Osteoblast (primary cell): Measurements from ENCODE around the gene TRPV4. TPM values are rescaled to one million over a fixed set of nuclear protein-coding genes. Genes with fewer than 3 reads are reported as not detected.
A peak's percentile ranks its signal among the peaks of the same experiment; 100 is the strongest.
"Not testable (repeated sequence)": the region's sequence is repeated elsewhere in the genome, so short reads cannot be mapped to it uniquely, and the experiment has no call there.

Source experiments
- DNase-seq: peaks from one replicate; pipeline ENCODE4 v3.0.0; 2011; ENCODE audit warnings: low spot score, mixed read lengths; ENCODE audit not compliant: insufficient read length; ENCODE audit errors: missing footprints
- H2AFZ ChIP-seq: 2 replicates; pipeline ENCODE4 v1.6.0; 2011; ENCODE audit warnings: mild to moderate bottlenecking, low read length
- H3K27ac ChIP-seq: 2 replicates; pipeline ENCODE4 v1.5.1; 2011; ENCODE audit warnings: mild to moderate bottlenecking, low read depth, low read length, moderate library complexity
- H3K27me3 ChIP-seq: 2 replicates; pipeline ENCODE4 v1.6.0; 2012; ENCODE audit warnings: mild to moderate bottlenecking, control low read depth, inconsistent platforms, low read length, moderate library complexity; ENCODE audit not compliant: insufficient read depth
- H3K36me3 ChIP-seq: 2 replicates; pipeline ENCODE4 v1.5.1; 2011; ENCODE audit warnings: mild to moderate bottlenecking, low read length, control low read depth, moderate library complexity; ENCODE audit not compliant: insufficient read depth
- H3K4me1 ChIP-seq: 2 replicates; pipeline ENCODE4 v1.5.1; 2011; ENCODE audit warnings: mild to moderate bottlenecking, low read length, control low read depth, moderate library complexity; ENCODE audit not compliant: insufficient read depth
- H3K4me2 ChIP-seq: 2 replicates; pipeline ENCODE4 v1.6.0; 2011; ENCODE audit warnings: mild to moderate bottlenecking, low read length; ENCODE audit not compliant: insufficient read depth
- H3K4me3 ChIP-seq: fragments of 200-600 bp; sonication (generic); 3 replicates; pipeline ENCODE4 v1.5.1; 2012; ENCODE audit warnings: mild to moderate bottlenecking, low read length, inconsistent platforms; ENCODE audit not compliant: insufficient read depth
- H3K79me2 ChIP-seq: 2 replicates; pipeline ENCODE4 v1.6.0; 2012; ENCODE audit warnings: mild to moderate bottlenecking, low read length, control low read depth, inconsistent platforms; ENCODE audit not compliant: insufficient read depth
- H3K9me3 ChIP-seq: 2 replicates; pipeline ENCODE4 v1.5.1; 2011; ENCODE audit warnings: low read depth, low read length, control low read depth
- H4K20me1 ChIP-seq: 2 replicates; pipeline ENCODE4 v1.6.0; 2012; ENCODE audit warnings: mild to moderate bottlenecking, low read length, control low read depth; ENCODE audit not compliant: insufficient read depth
- total RNA-seq: library from RNA; depleted of rRNA; stranded (reverse); fragments of >200 nt; gene quantifications from 2 replicates; pipeline ENCODE4 v1.2.3, GENCODE V29; 2012
- TF ChIP-seq, protein P1 (sequence below): IDR thresholded peaks from 2 replicates; pipeline ENCODE4 v1.5.1; 2011; ENCODE audit warnings: mild to moderate bottlenecking, low read depth, low read length, moderate library complexity; ENCODE audit errors: extremely low read depth

TRPV4 gene
- total RNA-seq, 1 donor = 5.8 TPM

DNA sequence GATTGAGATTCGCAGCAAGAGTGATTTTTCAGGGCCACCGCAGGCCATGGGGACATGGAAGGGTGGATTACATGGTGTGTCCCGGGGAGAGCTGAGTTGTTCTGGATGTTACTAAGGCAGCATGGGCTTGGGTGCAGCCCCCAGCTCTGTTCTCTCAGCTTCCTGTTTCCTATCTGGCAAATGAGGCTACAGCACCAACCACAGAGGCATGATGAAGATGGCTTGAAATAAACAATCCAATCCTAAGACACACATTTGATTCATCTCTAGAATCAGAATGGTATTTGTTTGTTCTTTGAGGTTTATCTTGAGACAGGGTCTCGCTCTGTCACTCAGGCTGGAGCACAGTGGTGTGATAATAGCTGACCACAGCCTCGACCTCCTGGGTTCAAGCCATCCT, 25.6 kb upstream of the TRPV4 start:
- Histone ChIP-seq H3K79me2 (peaks cover 27% of the 10 kb centered on the region), H3K4me3 (no peak overlapping the region), H4K20me1 (peaks cover 11% of the 10 kb centered on the region), H3K36me3 (peaks cover 35% of the 10 kb centered on the region), H2AFZ (no peak overlapping the region), H3K27ac (no peak overlapping the region), H3K9me3 (no peaks in the 10 kb centered on the region), H3K27me3 (no peaks in the 10 kb centered on the region), H3K4me1 (no peaks in the 10 kb centered on the region), H3K4me2 (no peak overlapping the region)
- TF ChIP-seq, protein P1, sequence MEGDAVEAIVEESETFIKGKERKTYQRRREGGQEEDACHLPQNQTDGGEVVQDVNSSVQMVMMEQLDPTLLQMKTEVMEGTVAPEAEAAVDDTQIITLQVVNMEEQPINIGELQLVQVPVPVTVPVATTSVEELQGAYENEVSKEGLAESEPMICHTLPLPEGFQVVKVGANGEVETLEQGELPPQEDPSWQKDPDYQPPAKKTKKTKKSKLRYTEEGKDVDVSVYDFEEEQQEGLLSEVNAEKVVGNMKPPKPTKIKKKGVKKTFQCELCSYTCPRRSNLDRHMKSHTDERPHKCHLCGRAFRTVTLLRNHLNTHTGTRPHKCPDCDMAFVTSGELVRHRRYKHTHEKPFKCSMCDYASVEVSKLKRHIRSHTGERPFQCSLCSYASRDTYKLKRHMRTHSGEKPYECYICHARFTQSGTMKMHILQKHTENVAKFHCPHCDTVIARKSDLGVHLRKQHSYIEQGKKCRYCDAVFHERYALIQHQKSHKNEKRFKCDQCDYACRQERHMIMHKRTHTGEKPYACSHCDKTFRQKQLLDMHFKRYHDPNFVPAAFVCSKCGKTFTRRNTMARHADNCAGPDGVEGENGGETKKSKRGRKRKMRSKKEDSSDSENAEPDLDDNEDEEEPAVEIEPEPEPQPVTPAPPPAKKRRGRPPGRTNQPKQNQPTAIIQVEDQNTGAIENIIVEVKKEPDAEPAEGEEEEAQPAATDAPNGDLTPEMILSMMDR = no peak
- no peak for DNase-seq

DNA sequence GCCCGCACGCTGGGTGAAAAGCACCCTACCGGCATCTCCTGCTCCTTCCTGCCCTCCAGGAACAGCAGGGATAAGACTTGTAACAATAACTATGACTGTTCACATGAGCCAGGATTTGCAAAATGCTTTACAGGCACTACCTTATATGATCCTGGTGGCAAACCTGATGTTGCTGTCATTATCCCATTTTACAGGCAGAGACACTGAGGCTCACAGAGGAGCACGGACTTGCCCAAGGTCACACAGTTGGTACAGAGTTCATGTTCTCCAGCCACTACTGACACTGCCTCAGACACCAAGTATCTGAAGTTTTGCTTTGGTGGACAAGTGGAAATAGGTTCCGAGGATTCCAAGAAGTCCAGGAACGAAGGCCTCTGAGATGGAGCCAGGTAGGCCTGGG, 24.5 kb upstream of the TRPV4 start:
- H3K27ac ChIP-seq = no peak overlapping the region
- TF ChIP-seq, protein P1 = no peak
- no peak for DNase-seq
- no peaks in the 10 kb centered on the region for H3K27me3 ChIP-seq
- H2AFZ ChIP-seq = no peak overlapping the region
- H3K36me3 ChIP-seq = peaks cover 38% of the 10 kb centered on the region
- H3K4me3 ChIP-seq = no peak overlapping the region
- no peak overlapping the region for H3K4me2 ChIP-seq
- peaks cover 20% of the 10 kb centered on the region for H3K79me2 ChIP-seq
- H3K4me1 ChIP-seq = no peaks in the 10 kb centered on the region
- H4K20me1 ChIP-seq = peaks cover 10% of the 10 kb centered on the region
- H3K9me3 ChIP-seq = no peaks in the 10 kb centered on the region

DNA sequence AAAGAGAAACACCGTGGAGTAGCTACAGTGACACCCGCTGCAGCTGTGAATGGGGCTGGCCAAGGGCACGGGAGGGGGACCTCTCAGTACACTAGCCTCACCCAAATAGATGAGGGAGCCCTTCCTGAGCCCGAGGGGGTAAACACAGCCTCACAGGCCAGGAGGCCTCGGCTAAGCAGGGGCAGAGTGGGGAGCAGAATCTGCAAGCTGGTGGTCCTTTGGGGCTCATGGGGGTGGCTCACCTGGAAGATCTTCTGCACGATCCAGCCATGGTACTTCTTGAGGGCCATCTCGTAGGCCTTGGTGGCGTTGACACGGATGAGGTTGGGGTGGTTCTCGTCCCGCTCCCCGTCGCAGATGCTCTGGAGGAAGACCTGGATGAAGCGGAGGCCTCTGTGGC, 22.2 kb upstream of the TRPV4 start:
- Histone ChIP-seq H3K79me2 (peaks cover 5% of the 10 kb centered on the region), H4K20me1 (peaks cover 4% of the 10 kb centered on the region), H3K4me3 (no peak overlapping the region), H3K4me2 (no peak overlapping the region), H3K27ac (no peak overlapping the region), H3K36me3 (peaks cover 37% of the 10 kb centered on the region), H2AFZ (no peak overlapping the region), H3K27me3 (no peaks in the 10 kb centered on the region), H3K9me3 (no peaks in the 10 kb centered on the region), H3K4me1 (no peaks in the 10 kb centered on the region)
- TF ChIP-seq, protein P1 = no peak
- peak; percentile 52 for DNase-seq

DNA sequence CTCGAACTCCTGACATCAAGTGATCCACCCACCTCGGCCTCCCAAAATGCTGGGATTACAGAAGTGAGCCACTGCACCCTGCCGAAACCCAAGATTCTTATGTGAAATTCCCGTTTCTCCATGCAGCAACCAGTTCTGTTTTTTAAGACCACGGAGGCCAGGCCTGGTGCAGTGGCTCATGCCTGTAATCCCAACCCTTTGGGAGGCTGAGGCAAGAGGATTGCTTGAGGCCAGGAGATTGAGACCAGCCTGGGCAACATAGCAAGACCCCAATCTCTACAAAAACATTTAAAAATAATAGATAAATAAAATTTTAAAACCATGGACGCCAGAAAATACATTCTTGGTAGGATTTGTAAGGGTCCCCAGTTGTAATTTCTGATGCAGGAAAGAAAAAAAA, 17.3 kb upstream of the TRPV4 start:
- H2AFZ ChIP-seq, H3K4me3 ChIP-seq, H3K4me2 ChIP-seq, H3K79me2 ChIP-seq, H3K4me1 ChIP-seq, DNase-seq, H3K27me3 ChIP-seq, H3K27ac ChIP-seq, H4K20me1 ChIP-seq, H3K9me3 ChIP-seq: not testable (repeated sequence)
- H3K36me3 ChIP-seq = peaks cover 12% of the 10 kb centered on the region
